Testis (tissue), 2 donors: ENCODE results near the gene ADGRB3.

Experiments used
- POLR2A ChIP-seq: fragments of 450-650 bp; IDR thresholded peaks from one replicate; pipeline ENCODE4 v1.6.1; 2017; ENCODE audit warnings: antibody characterized with exemption, mild to moderate bottlenecking, moderate library complexity
- TF ChIP-seq, protein P1 (sequence below), 3 experiments: fragments of 450-650 bp in 2 of 3; fragments of 200-600 bp in 1 of 3; sonication (generic) in 1 of 3; IDR thresholded peaks; one replicate each; pipeline ENCODE4 v1.5.1; 2016 to 2019; ENCODE audit warnings: antibody characterized with exemption in 3 of 3, mild to moderate bottlenecking in 2 of 3, moderate library complexity in 1 of 3

- TF ChIP-seq, protein P1, sequence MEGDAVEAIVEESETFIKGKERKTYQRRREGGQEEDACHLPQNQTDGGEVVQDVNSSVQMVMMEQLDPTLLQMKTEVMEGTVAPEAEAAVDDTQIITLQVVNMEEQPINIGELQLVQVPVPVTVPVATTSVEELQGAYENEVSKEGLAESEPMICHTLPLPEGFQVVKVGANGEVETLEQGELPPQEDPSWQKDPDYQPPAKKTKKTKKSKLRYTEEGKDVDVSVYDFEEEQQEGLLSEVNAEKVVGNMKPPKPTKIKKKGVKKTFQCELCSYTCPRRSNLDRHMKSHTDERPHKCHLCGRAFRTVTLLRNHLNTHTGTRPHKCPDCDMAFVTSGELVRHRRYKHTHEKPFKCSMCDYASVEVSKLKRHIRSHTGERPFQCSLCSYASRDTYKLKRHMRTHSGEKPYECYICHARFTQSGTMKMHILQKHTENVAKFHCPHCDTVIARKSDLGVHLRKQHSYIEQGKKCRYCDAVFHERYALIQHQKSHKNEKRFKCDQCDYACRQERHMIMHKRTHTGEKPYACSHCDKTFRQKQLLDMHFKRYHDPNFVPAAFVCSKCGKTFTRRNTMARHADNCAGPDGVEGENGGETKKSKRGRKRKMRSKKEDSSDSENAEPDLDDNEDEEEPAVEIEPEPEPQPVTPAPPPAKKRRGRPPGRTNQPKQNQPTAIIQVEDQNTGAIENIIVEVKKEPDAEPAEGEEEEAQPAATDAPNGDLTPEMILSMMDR (IDR thresholded peaks at IDR 0.05) = no peak
- TF ChIP-seq POLR2A = no peak
Observed at GRCh38 chr6:68632734-68633133, 2.3 kb upstream of the ADGRB3 start.
